GM21515 (cell line): ENCODE data around the gene AIMP1.
"Not testable (repeated sequence)": the region's sequence is repeated elsewhere in the genome, so short reads cannot be mapped to it uniquely, and the experiment has no call there.

Experiments
- ATAC-seq: cut with Tn5 transposase; IDR thresholded peaks from one replicate; pipeline ENCODE4 v1.9.1; 2021; ENCODE audit not compliant: unreplicated experiment

Gene AIMP1

GRCh38 chr4:106312377-106312776 is 4.0 kb upstream of the AIMP1 start:
- no peak for ATAC-seq

DNA sequence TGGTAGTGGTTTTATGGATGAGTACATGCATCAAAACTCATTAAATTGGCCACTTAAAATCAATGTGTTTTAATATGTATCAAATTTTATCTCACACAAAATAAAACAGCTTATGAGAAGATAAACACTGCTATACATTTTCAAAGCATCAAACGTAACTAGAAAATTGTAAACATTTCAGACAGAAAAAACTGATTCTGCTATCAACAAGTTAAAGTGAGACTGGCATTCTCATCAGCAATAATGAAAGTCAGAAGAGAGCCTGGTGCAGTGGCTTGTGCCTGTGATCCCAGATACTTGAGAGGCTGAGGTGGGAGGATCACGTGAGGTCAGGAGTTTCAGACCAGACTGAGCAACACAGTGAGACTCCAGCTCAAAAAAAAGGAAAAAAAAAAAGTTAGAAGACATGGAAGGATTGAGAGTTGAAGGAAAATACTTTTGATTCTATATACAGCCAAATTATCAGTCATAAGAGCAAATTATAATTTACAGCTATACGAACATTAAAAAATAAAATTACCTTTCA is 3.3 kb upstream of the AIMP1 start:
- ATAC-seq, result no peak

DNA sequence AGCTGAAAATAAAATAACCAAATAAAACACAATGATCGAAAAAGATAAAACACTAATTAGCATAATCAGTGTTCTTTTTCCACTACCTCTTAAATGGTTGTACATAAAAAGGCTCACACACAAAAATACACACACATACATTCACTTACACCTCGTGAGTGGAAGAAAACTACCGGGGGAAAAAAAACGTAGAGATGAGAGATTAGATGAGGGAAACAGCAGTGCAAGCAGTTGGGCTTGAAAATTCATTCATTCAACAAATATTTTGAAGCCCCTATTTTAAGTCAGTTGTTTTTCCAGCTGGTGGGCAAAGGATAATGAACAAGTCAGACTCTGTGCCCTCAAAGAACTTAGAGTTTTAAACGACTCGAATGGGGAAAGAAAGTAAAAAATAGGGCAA is 1.4 kb upstream of the AIMP1 start:
- ATAC-seq, result no peak

DNA sequence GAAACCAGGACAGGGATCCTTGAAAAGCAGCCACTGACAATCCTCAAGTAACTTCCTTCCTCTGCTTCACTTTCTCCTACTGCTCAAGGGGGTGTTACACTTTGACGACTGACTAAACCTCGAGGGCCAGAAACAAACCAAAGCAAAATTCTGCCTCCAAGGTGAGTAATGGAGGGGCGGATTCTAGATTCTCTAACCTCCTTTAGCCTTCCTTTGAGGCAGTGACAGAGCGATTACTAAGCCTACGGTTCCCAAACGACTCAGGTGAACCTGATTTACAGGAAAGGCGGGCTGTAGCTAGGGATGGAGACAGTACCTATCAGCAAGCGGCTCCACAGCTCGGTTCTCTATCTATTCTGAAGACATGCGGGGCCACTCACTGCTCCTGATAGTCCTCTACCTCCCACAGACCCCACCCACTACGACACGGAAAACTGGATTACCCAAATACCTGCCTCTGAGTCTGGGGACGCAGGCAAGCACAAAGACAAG is 828 bp upstream of the AIMP1 start:
- peak; percentile 25 for ATAC-seq

- ATAC-seq, result peak; percentile 11
Measured at GRCh38 chr4:106316773-106317409, 541 bp downstream of the AIMP1 start.

DNA sequence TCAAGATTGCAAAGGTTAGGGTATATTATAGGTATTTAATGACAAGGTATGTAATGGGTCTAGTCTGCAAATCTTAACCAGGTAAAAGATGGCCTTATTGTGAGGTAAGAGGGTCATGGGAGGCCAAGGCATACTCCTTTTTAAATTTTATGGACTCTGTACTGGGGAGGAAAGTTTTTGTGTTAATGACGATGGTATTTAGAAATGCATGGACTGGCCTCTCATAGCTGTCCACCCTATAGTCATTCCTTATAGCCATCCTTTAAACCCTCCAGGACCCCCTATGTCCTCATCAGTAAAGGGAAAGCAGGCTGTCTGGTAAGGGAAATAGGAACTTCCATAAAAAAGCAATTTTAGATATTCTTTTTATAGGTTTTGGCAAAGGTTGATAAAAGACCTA is 1.5 kb downstream of the AIMP1 start:
- no peak for ATAC-seq

GRCh38 chr4:106318511-106318910 is 2.2 kb downstream of the AIMP1 start:
- ATAC-seq, result no peak

DNA sequence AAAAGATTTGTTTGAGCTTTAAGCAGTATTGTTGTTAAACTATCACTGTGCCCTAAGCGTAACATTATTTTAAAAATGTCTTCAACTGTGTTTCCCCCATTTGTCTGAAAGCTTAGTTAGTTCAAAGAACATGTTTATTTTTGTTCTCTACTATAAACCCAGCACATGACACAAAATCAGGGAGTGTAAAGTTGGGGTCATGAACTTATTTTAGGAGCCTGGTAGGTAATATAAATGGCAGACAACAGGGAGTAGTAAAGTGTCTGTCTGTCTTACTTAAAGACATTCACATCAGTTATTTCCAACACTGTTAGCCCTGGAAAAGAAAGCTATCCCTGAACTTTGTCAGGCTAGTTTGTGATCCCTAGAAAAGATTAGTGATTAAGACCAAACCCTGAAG is 3.9 kb downstream of the AIMP1 start:
- ATAC-seq, result no peak

GRCh38 chr4:106321168-106321567 is 4.8 kb downstream of the AIMP1 start:
- ATAC-seq, result not testable (repeated sequence)

GRCh38 chr4:106321814-106322213 is 5.5 kb downstream of the AIMP1 start:
- ATAC-seq, result not testable (repeated sequence)

DNA sequence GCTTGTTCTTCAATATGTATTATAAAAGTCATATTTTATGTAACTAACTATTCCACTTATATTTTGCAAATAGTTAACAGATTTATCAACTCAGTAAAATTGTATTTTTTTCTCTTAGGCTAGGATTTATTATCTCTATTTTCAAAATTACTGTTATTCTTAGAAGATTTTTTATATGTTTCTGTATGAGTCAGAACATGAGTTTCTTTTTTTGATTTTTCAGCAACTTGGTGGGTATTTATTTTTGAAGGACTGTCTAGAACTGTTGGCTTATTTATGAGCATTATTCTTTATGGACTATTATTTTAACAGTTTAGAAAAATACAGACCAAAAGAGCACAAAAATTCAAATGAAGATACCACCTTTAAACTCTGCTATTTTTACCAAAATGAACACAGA is 6.8 kb downstream of the AIMP1 start:
- no peak for ATAC-seq

DNA sequence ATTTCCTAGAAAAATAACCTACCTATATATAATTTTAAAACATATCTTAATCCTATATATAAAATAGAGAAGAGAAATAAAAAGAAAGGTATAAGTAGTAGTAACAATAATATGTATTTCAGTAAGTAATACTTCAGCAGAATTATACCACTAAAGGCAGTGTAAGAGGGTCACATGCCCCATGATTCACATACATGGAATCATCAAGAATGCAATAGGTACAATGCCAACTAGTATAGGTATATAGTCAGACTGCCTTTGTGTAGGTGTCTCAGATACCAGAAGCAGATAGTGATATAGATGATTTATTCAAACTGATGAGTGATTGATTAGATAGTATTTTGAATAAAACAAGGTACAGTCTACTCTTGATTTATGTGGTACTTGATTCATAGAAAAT is 9.4 kb downstream of the AIMP1 start:
- no peak for ATAC-seq

- peak; percentile 78 for ATAC-seq
Measured at GRCh38 chr4:106329041-106329618, 12.8 kb downstream of the AIMP1 start.

DNA sequence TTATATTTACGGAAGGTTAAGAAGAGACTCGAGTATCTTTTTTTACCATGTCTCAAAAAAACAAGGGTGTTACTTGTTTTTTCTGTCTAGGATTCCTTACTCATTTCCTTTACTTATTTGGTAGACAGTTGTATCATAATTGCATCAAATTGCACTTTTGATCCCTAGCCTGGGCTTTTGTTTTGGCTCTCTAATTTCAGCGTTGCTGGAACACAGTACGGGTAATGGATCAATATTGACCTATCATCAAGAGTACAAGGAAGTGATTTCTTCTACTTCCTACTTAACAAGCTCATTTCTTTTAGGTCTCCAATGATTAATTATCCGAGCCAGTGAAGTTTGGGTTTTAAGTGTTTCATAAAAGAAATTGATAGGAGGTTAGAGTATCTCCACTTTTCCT is 16.8 kb downstream of the AIMP1 start:
- no peak for ATAC-seq

DNA sequence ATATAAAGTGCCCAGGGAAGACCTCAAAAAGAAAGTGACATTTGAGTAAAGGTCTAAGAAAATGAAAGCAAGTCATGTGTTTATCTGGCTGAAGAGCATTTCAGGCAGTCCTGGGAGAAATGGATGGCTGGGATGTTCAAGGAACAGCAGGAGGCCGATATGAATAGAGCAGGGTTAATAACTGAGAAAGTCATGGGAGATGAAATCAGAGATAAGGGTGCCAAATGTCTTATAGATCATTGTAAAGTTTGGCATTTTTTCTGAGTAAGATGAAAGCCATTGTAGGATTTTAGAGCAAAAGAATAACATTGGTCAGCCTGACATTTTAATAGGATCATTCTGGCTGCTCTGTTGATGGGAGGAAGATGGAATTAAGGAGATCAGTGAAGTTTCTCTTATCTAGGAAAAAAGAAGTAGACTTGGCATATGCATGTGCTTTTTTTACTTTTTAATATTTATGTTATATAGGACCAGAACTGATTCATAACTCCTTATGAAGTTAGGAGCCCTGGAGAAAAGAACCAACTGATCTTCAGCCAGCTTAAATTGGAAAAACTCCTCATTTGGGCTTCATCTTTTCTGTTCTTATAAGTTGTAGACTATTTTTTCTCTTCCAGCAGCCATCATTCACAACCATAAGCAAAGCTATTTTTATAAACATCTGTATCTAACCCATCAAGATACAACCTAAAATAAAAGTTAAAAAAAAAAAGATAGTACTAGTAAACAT is 18.6 kb downstream of the AIMP1 start:
- no peak for ATAC-seq

DNA sequence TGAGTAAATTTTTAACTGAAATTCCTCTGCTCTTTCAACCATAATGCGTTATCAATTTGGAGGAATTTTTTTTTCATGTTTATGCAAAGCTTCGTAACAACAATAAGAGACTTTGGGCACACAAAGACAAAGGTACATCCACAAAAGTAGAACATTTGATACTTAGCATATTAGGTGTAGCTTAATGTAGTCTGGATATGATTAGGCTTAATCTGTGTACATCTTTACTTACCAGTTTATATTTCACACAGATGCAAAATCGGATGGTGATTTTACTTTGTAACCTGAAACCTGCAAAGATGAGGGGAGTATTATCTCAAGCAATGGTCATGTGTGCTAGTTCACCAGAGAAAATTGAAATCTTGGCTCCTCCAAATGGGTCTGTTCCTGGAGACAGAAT is 20.3 kb downstream of the AIMP1 start:
- ATAC-seq, result no peak

- ATAC-seq, result no peak
Measured at GRCh38 chr4:106337916-106338315, 21.6 kb downstream of the AIMP1 start.

DNA sequence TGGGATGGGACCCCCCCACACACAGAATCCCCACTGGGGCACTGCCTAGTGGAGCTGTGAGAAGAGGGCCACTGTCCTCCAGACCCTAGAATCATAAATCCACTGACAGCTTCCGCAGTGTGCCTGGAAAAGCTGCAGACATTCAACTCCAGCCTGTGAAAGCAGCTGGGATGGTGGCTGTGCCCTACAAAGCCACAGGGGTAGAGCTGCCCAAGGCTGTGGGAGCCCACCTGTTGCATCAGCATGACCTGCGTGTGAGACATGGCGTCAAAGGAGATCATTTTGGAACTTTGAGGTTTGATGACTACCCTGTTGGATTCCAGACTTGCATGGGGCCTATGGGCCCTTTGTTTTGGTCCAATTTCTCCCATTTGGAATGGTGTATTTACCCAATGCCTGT is 22.3 kb downstream of the AIMP1 start:
- ATAC-seq, result no peak

- ATAC-seq, result no peak
Measured at GRCh38 chr4:106339431-106339830, 23.1 kb downstream of the AIMP1 start.

DNA sequence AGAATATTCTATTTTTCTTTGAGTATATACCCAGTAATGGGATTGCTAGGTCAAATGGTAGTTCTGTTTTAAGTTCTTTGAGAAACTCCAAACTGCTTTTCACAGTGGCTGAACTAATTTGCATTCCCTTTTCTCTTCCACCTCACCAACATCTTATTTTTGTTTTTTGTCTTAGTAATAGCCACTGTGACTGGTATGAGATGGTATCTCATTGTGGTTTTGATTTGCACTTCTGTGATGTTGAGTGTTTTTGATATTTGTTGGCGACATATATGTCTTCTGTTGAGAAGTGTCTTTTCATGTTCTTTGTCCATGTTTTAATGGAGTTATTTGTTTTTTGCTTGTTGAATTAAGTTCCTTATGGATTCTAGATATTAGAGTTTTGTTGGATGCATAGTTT is 24.4 kb downstream of the AIMP1 start:
- no peak for ATAC-seq

DNA sequence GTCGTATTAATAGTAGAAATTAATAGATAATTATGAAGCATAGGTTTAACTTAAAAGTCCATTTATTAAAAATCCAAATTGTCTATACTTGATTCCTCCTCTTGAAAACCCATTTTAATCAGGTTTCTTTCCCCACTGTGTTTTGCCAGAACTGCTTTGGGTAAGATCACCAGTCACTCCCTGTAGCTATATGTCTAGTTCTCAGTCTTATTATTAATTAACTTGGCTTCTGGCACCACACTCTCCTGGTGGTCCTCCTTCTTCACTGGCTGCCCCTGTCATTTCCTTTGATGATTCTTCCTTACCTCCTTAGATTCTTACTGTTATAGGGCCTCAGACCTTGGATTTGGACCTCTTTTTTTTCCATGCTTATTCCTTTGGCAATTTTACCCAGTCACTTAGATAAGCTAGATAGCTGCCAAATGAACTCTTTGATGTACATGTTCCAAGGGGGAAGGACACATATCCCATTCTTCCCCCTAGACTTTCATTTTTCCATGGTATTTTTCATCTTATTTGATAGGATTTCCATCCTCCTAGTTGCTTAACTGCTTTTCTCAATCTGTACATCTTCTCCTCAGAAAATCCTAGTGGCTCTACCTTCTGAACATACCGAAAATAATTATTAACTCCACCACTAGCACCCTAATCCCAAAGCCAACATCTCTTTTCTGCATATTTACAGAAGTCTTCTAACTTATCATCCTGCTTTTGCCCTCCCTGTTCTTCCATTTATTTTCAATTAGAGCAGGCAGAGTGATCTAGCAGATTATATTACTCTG is 27.7 kb downstream of the AIMP1 start:
- ATAC-seq, result no peak
